NCI-H1092 treated with DMSO at 0.1 percent for 48 hours (cell line): ENCODE data around the gene CSNK2B.

Experiments used
- DNase-seq: peaks from one replicate; lab custom pipeline; 2025; lab: John Stamatoyannopoulos, UW

Gene CSNK2B

GRCh38 chr6:31636698-31637596 lies 28.9 kb upstream of the CSNK2B start:
- no peak for DNase-seq

- no peak for DNase-seq
These were observed 26.8 kb upstream of the CSNK2B start for GRCh38 chr6:31639043-31639442.

GRCh38 chr6:31639449-31639861 lies 26.4 kb upstream of the CSNK2B start:
- no peak for DNase-seq

- no peak for DNase-seq
These were observed 25.3 kb upstream of the CSNK2B start for GRCh38 chr6:31640612-31641011.

- no peak for DNase-seq
These were observed 24.5 kb upstream of the CSNK2B start for GRCh38 chr6:31641370-31641769.

- DNase-seq = no peak
These were observed 22.9 kb upstream of the CSNK2B start for GRCh38 chr6:31642798-31643570.

- DNase-seq = no peak
These were observed 21.9 kb upstream of the CSNK2B start for GRCh38 chr6:31643818-31644454.

GRCh38 chr6:31645325-31645724 lies 20.6 kb upstream of the CSNK2B start:
- no peak for DNase-seq

GRCh38 chr6:31651602-31652191 lies 14.2 kb upstream of the CSNK2B start:
- DNase-seq = peak; percentile 46

- peak; percentile 96 for DNase-seq
These were observed 12.8 kb upstream of the CSNK2B start for GRCh38 chr6:31652925-31653724.

GRCh38 chr6:31654574-31655348 lies 11.1 kb upstream of the CSNK2B start:
- DNase-seq = no peak

- DNase-seq = no peak
These were observed 10.3 kb upstream of the CSNK2B start, which contains the start of gene APOM for GRCh38 chr6:31655349-31656237. Gene APOM, plus strand, starts transcription at chr6:31655894. Its CDS starts 73 bp downstream, at chr6:31655967.

GRCh38 chr6:31657406-31658157 lies 8.3 kb upstream of the CSNK2B start:
- no peak for DNase-seq

GRCh38 chr6:31658158-31658688 lies 7.7 kb upstream of the CSNK2B start:
- no peak for DNase-seq

- DNase-seq = no peak
These were observed 6.8 kb upstream of the CSNK2B start for GRCh38 chr6:31658983-31659648.

GRCh38 chr6:31659649-31660380 lies 6.1 kb upstream of the CSNK2B start:
- DNase-seq = no peak
